Right lobe of liver (tissue), 6 donors: ENCODE results near the gene HSPA1A. TPM values are rescaled to one million over a fixed set of nuclear protein-coding genes. Genes with fewer than 3 reads are reported as not detected.
"Not testable (repeated sequence)": the region's sequence is repeated elsewhere in the genome, so short reads cannot be mapped to it uniquely, and the experiment has no call there.

Experiments
- ATAC-seq, 4 donors: fragments of 200-7000 bp; cut with Tn5 transposase; one replicate each; pipeline ENCODE4 v1.9.1; 2020; ENCODE audit warnings: mild to moderate bottlenecking in 4 of 4, moderate library complexity in 4 of 4
- DNase-seq, 3 donors: peaks; one replicate each; pipeline ENCODE4 v3.0.0-alpha.2; 2020
- H3K27ac ChIP-seq, 3 donors: fragments of 200-600 bp; one replicate each; pipeline ENCODE4 v1.8.0; 2022
- H3K27me3 ChIP-seq, 2 donors: fragments of 200-600 bp; one replicate each; pipeline ENCODE4 v1.8.0; 2022
- H3K36me3 ChIP-seq, 4 donors: fragments of 200-600 bp; sonication (generic) in 1 of 4; one replicate each; pipeline versions ENCODE4 v1.5.1 to v1.8.0; 2017 to 2022; ENCODE audit warnings: control low read depth in 1 of 4
- H3K4me1 ChIP-seq, 4 donors: fragments of 200-600 bp; sonication (generic) in 1 of 4; one replicate each; pipeline versions ENCODE4 v1.5.1 to v1.8.0; 2017 to 2022; ENCODE audit warnings: control low read depth in 1 of 4
- H3K4me3 ChIP-seq, 3 donors: fragments of 200-600 bp; one replicate each; pipeline ENCODE4 v1.8.0; 2022
- H3K9me3 ChIP-seq, 4 donors: fragments of 200-600 bp; sonication (generic) in 1 of 4; one replicate each; pipeline versions ENCODE4 v1.5.1 to v1.8.0; 2017 to 2022; ENCODE audit warnings: control low read depth in 1 of 4
- CTCF ChIP-seq, 4 donors: fragments of 200-600 bp in 3 of 4; fragments of 450-650 bp in 1 of 4; IDR thresholded peaks; one replicate each; pipeline versions ENCODE4 v1.5.1 to v1.8.0; 2016 to 2022; ENCODE audit warnings: antibody characterized with exemption in 4 of 4, mild to moderate bottlenecking in 2 of 4
- POLR2A ChIP-seq: fragments of 450-650 bp; IDR thresholded peaks from one replicate; pipeline ENCODE4 v1.6.1; 2017; ENCODE audit warnings: antibody characterized with exemption, mild to moderate bottlenecking
- WGBS: methylation state at CpG from one replicate; pipeline ENCODE4 v1.1.6; 2018; ENCODE audit warnings: low coverage, low lambda C conversion rate; ENCODE audit not compliant: insufficient coverage; ENCODE audit errors: missing lambda C conversion rate; 5-methylcytosine and 5-hydroxymethylcytosine counted together
- intact Hi-C, 2 donors: fragments of 100-400 bp; cut with DNase I; formaldehyde crosslinking; loops; one replicate each; pipeline versions ENCODE4 v1.11.2 to v1.14.1; 2022
- total RNA-seq, 6 experiments: library from RNA; depleted of rRNA in 2 of 6; stranded (reverse); fragments of >200 nt in 2 of 6; fragmentation: NEBNext Ultra II Directional in 3 of 6; extraction: Animal tissue kit (Norgen Biotek cat#: 25700) in 3 of 6; gene quantifications; one replicate each; pipeline versions ENCODE4 v1.1.0 to v1.2.4, GENCODE V29; 2016 to 2023
- donor health status: DM: no; HTN: yes; CAD: no.
- donor health status: DM: no; HTN: no; CAD: no.
- donor health status: DM: no; HTN: no; CAD: no.
- donor health status: DM: no; HTN: yes; CAD: no.
- donor health status: DM: no; HTN: yes; CAD: no.

Gene HSPA1A
- total RNA-seq, 6 experiments from 2014 or later: 73.2 to 442 (median 80.2) TPM

GRCh38 chr6:31844507-31844906, 29.2 kb downstream of the HSPA1A start:
- ATAC-seq (peak in 3 of 4 donors; percentile 23 to 45 (median 38)), DNase-seq (no peak)
- Histone ChIP-seq H3K4me3 (no peak overlapping the region), H3K27me3 (no peaks in the 10 kb centered on the region), H3K9me3 (no peaks in the 10 kb centered on the region), H3K4me1 (no peaks in the 10 kb centered on the region), H3K27ac (no peak overlapping the region), H3K36me3 (peaks cover 6 to 16% (median 10%) of the 10 kb centered on the region in 4 donors)
- no peak for TF ChIP-seq CTCF (IDR thresholded peaks at IDR 0.05)
- no peak for TF ChIP-seq POLR2A
- WGBS: 94% methylated on average over 3 of the region's 3 CpGs
- intact Hi-C loops: no loop called here

GRCh38 chr6:31847276-31847978, 32.1 kb downstream of the HSPA1A start:
- Histone ChIP-seq H3K4me3 (no peak overlapping the region), H3K27me3 (no peaks in the 10 kb centered on the region), H3K4me1 (peaks cover 0 to 10% (median 0%) of the 10 kb centered on the region in 4 donors), H3K36me3 (no peaks in the 10 kb centered on the region), H3K9me3 (no peaks in the 10 kb centered on the region), H3K27ac (no peak overlapping the region)
- ATAC-seq (no peak), DNase-seq (no peak)
- TF ChIP-seq CTCF (IDR thresholded peaks at IDR 0.05) (no peak), POLR2A (no peak)
- intact Hi-C loops: no loop called here
- WGBS: 93% methylated on average over 2 of the region's 2 CpGs

GRCh38 chr6:31850765-31851484, 35.6 kb downstream of the HSPA1A start:
- WGBS: 94% methylated on average over 2 of the region's 2 CpGs
- DNase-seq: no peak
- Histone ChIP-seq H3K9me3 (no peaks in the 10 kb centered on the region), H3K36me3 (no peaks in the 10 kb centered on the region), H3K4me1 (peaks cover 0 to 10% (median 0%) of the 10 kb centered on the region in 4 donors), H3K27ac (no peak overlapping the region), H3K4me3 (no peak overlapping the region), H3K27me3 (no peaks in the 10 kb centered on the region)
- peak in 1 of 4 donors; percentile 45 for ATAC-seq
- intact Hi-C loops: no loop called here
- no peak for TF ChIP-seq POLR2A
- no peak for TF ChIP-seq CTCF (IDR thresholded peaks at IDR 0.05)

- H3K27me3 ChIP-seq: no peaks in the 10 kb centered on the region
- no peak for DNase-seq
- no peak overlapping the region for H3K27ac ChIP-seq
- H3K4me1 ChIP-seq: peaks cover 0 to 10% (median 0%) of the 10 kb centered on the region in 4 donors
- TF ChIP-seq CTCF (IDR thresholded peaks at IDR 0.05) (no peak), POLR2A (no peak)
- ATAC-seq: peak; percentile 22 to 74 (median 50)
- no peak overlapping the region for H3K4me3 ChIP-seq
- WGBS: 36% methylated on average over 2 of the region's 2 CpGs
- no peaks in the 10 kb centered on the region for H3K36me3 ChIP-seq
- H3K9me3 ChIP-seq: no peaks in the 10 kb centered on the region
- intact Hi-C loops: no loop called here
Measured at GRCh38 chr6:31851485-31851832, 36.1 kb downstream of the HSPA1A start.

GRCh38 chr6:31851980-31852718, 36.8 kb downstream of the HSPA1A start:
- H3K9me3 ChIP-seq, H3K27me3 ChIP-seq, ATAC-seq, H3K36me3 ChIP-seq, H3K4me3 ChIP-seq, DNase-seq, intact Hi-C loops, H3K27ac ChIP-seq: not testable (repeated sequence)
- H3K4me1 ChIP-seq: peaks cover 0 to 10% (median 0%) of the 10 kb centered on the region in 4 donors
- no CpG with 5 or more reads among the region's 35 CpGs for WGBS

GRCh38 chr6:31857774-31858173, 42.4 kb downstream of the HSPA1A start:
- H3K4me3 ChIP-seq, DNase-seq, H3K4me1 ChIP-seq, H3K27ac ChIP-seq, H3K9me3 ChIP-seq, ATAC-seq, H3K27me3 ChIP-seq, intact Hi-C loops: not testable (repeated sequence)
- peaks cover 0 to 24% (median 3%) of the 10 kb centered on the region in 4 donors for H3K36me3 ChIP-seq
- no CpG with 5 or more reads among the region's 8 CpGs for WGBS
